GM13977 (cell line): Measurements from ENCODE around the gene RAPGEFL1.
"Not testable (repeated sequence)": the region's sequence is repeated elsewhere in the genome, so short reads cannot be mapped to it uniquely, and the experiment has no call there.

Experiments
- DNase-seq: peaks from one replicate; pipeline ENCODE4 v3.0.0; 2012; ENCODE audit warnings: low spot score
- CTCF ChIP-seq: IDR thresholded peaks from 2 replicates; pipeline ENCODE4 v1.5.1; 2012; ENCODE audit warnings: mild to moderate bottlenecking, control low read depth; ENCODE audit not compliant: insufficient read depth; ENCODE audit errors: extremely low read depth, missing control alignments
- in situ Hi-C: fragments of 300-500 bp; cut with MboI; formaldehyde crosslinking; loops from one replicate; pipeline ENCODE4 v1.12.0; 2022; ENCODE audit warnings: low sequenced_read_pairs, low pct_unique_long_range_greater_than_20kb, mixed read lengths, inconsistent platforms; ENCODE audit not compliant: unreplicated experiment

The RAPGEFL1 gene

GRCh38 chr17:40190197-40191021, 13.1 kb downstream of the RAPGEFL1 start:
- no peak for TF ChIP-seq CTCF
- in situ Hi-C loops, result no loop called here
- DNase-seq, result peak; percentile 38

GRCh38 chr17:40191237-40192208, 14.3 kb downstream of the RAPGEFL1 start:
- peak; percentile 80 for TF ChIP-seq CTCF
- in situ Hi-C loops, result no loop called here
- DNase-seq, result peak; percentile 87

DNA sequence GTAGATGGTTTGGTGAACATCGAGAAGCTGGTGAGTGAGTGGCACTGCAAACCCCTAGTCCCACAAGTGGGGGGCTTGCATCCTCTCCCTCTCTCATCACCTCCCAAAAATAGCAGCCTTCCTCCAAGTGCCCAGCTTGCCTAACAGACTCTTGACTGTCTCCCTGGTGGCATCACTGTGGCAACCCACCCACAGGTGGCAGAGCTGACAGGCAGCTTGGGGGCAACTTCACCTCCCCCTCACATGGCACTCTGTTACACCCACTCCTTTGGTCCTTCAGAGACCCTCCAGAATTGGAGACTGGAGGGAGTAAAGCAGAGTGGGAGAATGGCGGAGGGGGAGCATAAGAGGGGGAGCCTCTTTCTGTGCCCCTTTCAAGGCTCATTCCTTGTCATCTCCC, 15.7 kb downstream of the RAPGEFL1 start:
- TF ChIP-seq CTCF, result no peak
- in situ Hi-C loops, result no loop called here
- DNase-seq, result peak; percentile 17

DNA sequence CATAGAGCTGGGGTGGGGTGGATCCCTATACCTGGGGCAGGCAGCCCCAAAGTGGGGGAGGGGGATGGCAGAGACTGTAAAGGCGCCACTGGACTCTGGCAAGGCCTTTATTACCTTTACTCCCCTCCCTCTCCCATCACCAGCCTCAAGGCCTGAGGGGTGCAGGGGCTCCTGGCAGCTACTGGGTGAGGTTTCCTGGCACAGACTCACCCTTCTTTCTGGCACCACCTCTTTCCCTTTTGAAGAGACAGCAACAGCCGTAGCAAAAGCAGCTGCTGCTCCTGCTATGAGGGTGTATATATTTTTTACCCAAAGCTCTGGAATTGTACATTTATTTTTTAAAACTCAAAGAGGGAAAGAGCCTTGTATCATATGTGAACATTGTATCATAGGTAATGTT, 17.6 kb downstream of the RAPGEFL1 start:
- TF ChIP-seq CTCF, result no peak
- in situ Hi-C loops, result no loop called here

DNA sequence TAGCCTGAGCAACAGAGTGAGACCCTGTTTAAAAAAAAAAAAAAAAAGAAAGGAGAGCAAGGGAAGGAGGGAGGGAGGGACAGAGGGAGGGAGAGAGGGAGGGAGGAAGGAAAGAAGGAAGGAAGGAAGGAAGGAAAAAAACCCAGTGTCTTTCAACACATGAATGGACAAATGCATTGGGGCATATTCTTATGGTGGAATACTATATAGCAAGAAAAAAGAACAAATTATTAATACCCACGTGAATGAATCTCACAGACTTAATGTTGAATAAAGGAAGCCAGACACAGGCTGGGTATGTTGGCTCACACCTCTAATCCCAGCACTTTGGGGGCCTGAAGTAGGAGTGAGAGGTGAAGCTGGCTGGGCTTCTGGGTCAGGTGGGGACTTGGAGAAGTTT, 20.3 kb downstream of the RAPGEFL1 start:
- no peak for TF ChIP-seq CTCF
- in situ Hi-C loops, result no loop called here
- DNase-seq, result no peak

More for the DNA sequence above, 17.6 kb downstream of the RAPGEFL1 start:
- DNase-seq, result no peak

DNA sequence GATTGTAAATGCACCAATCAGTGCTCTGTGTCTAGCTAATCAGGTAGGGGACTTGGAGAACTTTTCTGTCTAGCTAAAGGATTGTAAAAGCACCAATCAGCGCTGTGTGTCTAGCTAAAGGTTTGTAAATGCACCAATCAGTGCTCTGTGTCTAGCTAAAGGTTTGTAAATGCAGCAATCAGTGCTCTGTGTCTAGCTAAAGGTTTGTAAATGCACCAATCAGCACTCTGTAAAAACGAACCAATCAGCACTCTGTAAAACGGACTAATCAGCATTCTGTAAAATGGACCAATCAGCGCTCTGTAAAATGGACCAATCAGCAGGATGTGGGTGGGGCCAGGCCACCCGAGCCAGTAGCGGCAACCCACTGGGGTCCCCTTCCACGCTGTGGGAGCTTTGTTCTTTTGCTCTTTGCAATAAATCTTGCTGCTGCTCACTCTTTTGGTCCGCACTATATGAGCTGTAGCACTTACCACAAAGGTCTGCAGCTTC, 20.7 kb downstream of the RAPGEFL1 start:
- in situ Hi-C loops, result not testable (repeated sequence)

GRCh38 chr17:40198576-40198975, 21.3 kb downstream of the RAPGEFL1 start:
- no peak for TF ChIP-seq CTCF
- DNase-seq, result no peak
- in situ Hi-C loops, result no loop called here

More for the DNA sequence above, 20.7 kb downstream of the RAPGEFL1 start:
- DNase-seq, result not testable (repeated sequence)
